Gastroesophageal sphincter (tissue), 4 donors: ENCODE results near the gene CLSTN3. TPM values are rescaled to one million over a fixed set of nuclear protein-coding genes. Genes with fewer than 3 reads are reported as not detected.

Experiments used
- ATAC-seq: fragments of 150-250 bp; one replicate; pipeline ENCODE4 v1.9.1; 2016; ENCODE audit warnings: mild to moderate bottlenecking, moderate library complexity
- H3K27ac ChIP-seq, 4 donors: fragments of 200-600 bp; sonication (generic) in 3 of 4; 1 replicate in 3 of 4; 2 replicates in 1 of 4; pipeline ENCODE4 v1.5.1; 2016 to 2019
- H3K27me3 ChIP-seq: fragments of 200-600 bp; sonication (generic); one replicate; pipeline ENCODE4 v1.5.1; 2019
- H3K36me3 ChIP-seq, 2 donors: fragments of 200-600 bp; sonication (generic); one replicate each; pipeline ENCODE4 v1.5.1; 2019; ENCODE audit warnings: control low read depth in 1 of 2
- H3K4me1 ChIP-seq, 3 donors: fragments of 200-600 bp; sonication (generic); 1 replicate in 2 of 3; 2 replicates in 1 of 3; pipeline ENCODE4 v1.5.1; 2016 to 2019; ENCODE audit warnings: control low read depth in 2 of 3
- H3K4me3 ChIP-seq, 2 donors: fragments of 200-600 bp; sonication (generic); one replicate each; pipeline ENCODE4 v1.5.1; 2019; ENCODE audit warnings: mild to moderate bottlenecking in 1 of 2, moderate library complexity in 1 of 2
- H3K9me3 ChIP-seq, 3 donors: fragments of 200-600 bp; sonication (generic); one replicate each; pipeline ENCODE4 v1.5.1; 2017 to 2019; ENCODE audit warnings: control low read depth in 2 of 3
- CTCF ChIP-seq, 4 experiments: fragments of 200-600 bp in 2 of 4; fragments of 450-650 bp in 2 of 4; sonication (generic) in 1 of 4; IDR thresholded peaks; one replicate each; pipeline ENCODE4 v1.5.1; 2017 to 2019; ENCODE audit warnings: antibody characterized with exemption in 4 of 4, mild to moderate bottlenecking in 2 of 4, moderate library complexity in 2 of 4
- EP300 ChIP-seq: sonication (generic); formaldehyde crosslinking; IDR thresholded peaks from one replicate; pipeline ENCODE4 v1.6.1; 2017; ENCODE audit warnings: antibody characterized with exemption, mild to moderate bottlenecking
- POLR2A ChIP-seq, 2 donors: fragments of 450-650 bp; IDR thresholded peaks; one replicate each; pipeline ENCODE4 v1.6.1; 2017; ENCODE audit warnings: antibody characterized with exemption in 2 of 2, mild to moderate bottlenecking in 2 of 2, moderate library complexity in 1 of 2
- POLR2AphosphoS5 ChIP-seq: sonication (generic); formaldehyde crosslinking; IDR thresholded peaks from one replicate; pipeline ENCODE4 v1.6.1; 2017; ENCODE audit warnings: antibody characterized with exemption
- WGBS, 2 donors: methylation state at CpG; one replicate each; pipeline ENCODE4 v1.1.5; 2018; ENCODE audit warnings: low coverage in 1 of 2; 5-methylcytosine and 5-hydroxymethylcytosine counted together
- total RNA-seq, 4 donors: library from RNA; depleted of rRNA; stranded (reverse); fragments of >200 nt; gene quantifications; one replicate each; pipeline ENCODE4 v1.1.0, GENCODE V29; 2016

Gene CLSTN3
- total RNA-seq, 4 donors from 2014 or later, result 13.9 to 34.3 (median 17.4) TPM

- whole genome bisulfite sequencing, 2 donors, result 56 to 59% methylated on average over 3 to 4 of the region's 4 CpGs
- Histone ChIP-seq H3K36me3 (peaks cover 0 to 74% of the 10 kb centered on the region in 2 donors), H3K27ac (no peak overlapping the region), H3K9me3 (no peaks in the 10 kb centered on the region), H3K27me3 (no peaks in the 10 kb centered on the region), H3K4me3 (no peak overlapping the region), H3K4me1 (peaks cover 0 to 8% (median 0%) of the 10 kb centered on the region in 3 donors)
- no peak for ATAC-seq
- TF ChIP-seq EP300, result no peak
- TF ChIP-seq POLR2AphosphoS5, result no peak
- TF ChIP-seq POLR2A (IDR thresholded peaks at IDR 0.05), result no peak
- TF ChIP-seq CTCF (IDR thresholded peaks at IDR 0.05), result no peak
Measured at GRCh38 chr12:7145671-7146070, 15.5 kb downstream of the CLSTN3 start.

- Histone ChIP-seq H3K4me1 (peaks cover 0 to 8% (median 0%) of the 10 kb centered on the region in 3 donors), H3K27ac (no peak overlapping the region), H3K36me3 (peaks cover 0 to 74% of the 10 kb centered on the region in 2 donors), H3K9me3 (no peaks in the 10 kb centered on the region), H3K4me3 (no peak overlapping the region), H3K27me3 (no peaks in the 10 kb centered on the region)
- 92 to 98% methylated on average over 5 of the region's 7 CpGs for WGBS, 2 donors
- ATAC-seq, result no peak
- TF ChIP-seq POLR2A (IDR thresholded peaks at IDR 0.05) (no peak), POLR2AphosphoS5 (no peak), CTCF (IDR thresholded peaks at IDR 0.05) (no peak), EP300 (no peak)
Measured at GRCh38 chr12:7146228-7146627, 16.1 kb downstream of the CLSTN3 start.

- WGBS, 2 donors, result 93 to 96% methylated on average over 4 to 6 of the region's 7 CpGs
- Histone ChIP-seq H3K9me3 (no peaks in the 10 kb centered on the region), H3K4me1 (peaks cover 0 to 8% (median 0%) of the 10 kb centered on the region in 3 donors), H3K36me3 (peaks cover 0 to 74% of the 10 kb centered on the region in 2 donors), H3K27ac (no peak overlapping the region), H3K27me3 (no peaks in the 10 kb centered on the region), H3K4me3 (no peak overlapping the region)
- TF ChIP-seq POLR2AphosphoS5 (no peak), EP300 (no peak), POLR2A (IDR thresholded peaks at IDR 0.05) (no peak), CTCF (IDR thresholded peaks at IDR 0.05) (no peak)
- no peak for ATAC-seq
Measured at GRCh38 chr12:7146906-7147305, 16.7 kb downstream of the CLSTN3 start.

GRCh38 chr12:7150356-7150755 is 20.2 kb downstream of the CLSTN3 start:
- no peaks in the 10 kb centered on the region for H3K27me3 ChIP-seq
- H3K36me3 ChIP-seq, result peaks cover 0 to 88% of the 10 kb centered on the region in 2 donors
- TF ChIP-seq POLR2AphosphoS5 (no peak), POLR2A (IDR thresholded peaks at IDR 0.05) (no peak), EP300 (no peak), CTCF (IDR thresholded peaks at IDR 0.05) (no peak)
- no peak for ATAC-seq
- WGBS, 2 donors, result 100% methylated on average over 1 of the region's 12 CpGs; no CpG with 5 or more reads in 1 of the 2 donors
- H3K27ac ChIP-seq, result no peak overlapping the region
- no peaks in the 10 kb centered on the region for H3K4me1 ChIP-seq
- no peaks in the 10 kb centered on the region for H3K9me3 ChIP-seq
- H3K4me3 ChIP-seq, result no peak overlapping the region

- H3K4me3 ChIP-seq, result no peak overlapping the region
- ATAC-seq, result no peak
- WGBS, 2 donors, result 96 to 100% methylated on average over 1 to 4 of the region's 6 CpGs
- no peaks in the 10 kb centered on the region for H3K4me1 ChIP-seq
- peaks cover 0 to 93% of the 10 kb centered on the region in 2 donors for H3K36me3 ChIP-seq
- TF ChIP-seq POLR2A (IDR thresholded peaks at IDR 0.05) (no peak), EP300 (no peak), CTCF (IDR thresholded peaks at IDR 0.05) (no peak), POLR2AphosphoS5 (no peak)
- no peaks in the 10 kb centered on the region for H3K27me3 ChIP-seq
- no peaks in the 10 kb centered on the region for H3K9me3 ChIP-seq
- H3K27ac ChIP-seq, result no peak overlapping the region
Measured at GRCh38 chr12:7150841-7151240, 20.7 kb downstream of the CLSTN3 start.
